Measurements from ENCODE around the gene UPK1B.

UPK1B gene

GRCh38 chr3:119207512-119207875 lies 34.1 kb downstream of the UPK1B start:
- no peaks in the 10 kb centered on the region for H3K9me3 ChIP-seq (ENCODE audit: insufficient read depth, low read depth, low read length)
- no peak overlapping the region for H3K9ac ChIP-seq (ENCODE audit: low read depth, low read length)
- H3K4me3 ChIP-seq (ENCODE audit: low read length): no peak overlapping the region
- H3K27me3 ChIP-seq (ENCODE audit: insufficient read depth, low read length): no peaks in the 10 kb centered on the region
- no peak overlapping the region for H3K27ac ChIP-seq (ENCODE audit: low read length)
- H3K4me1 ChIP-seq (ENCODE audit: insufficient read depth, low read length): no peaks in the 10 kb centered on the region
- H3K36me3 ChIP-seq (ENCODE audit: insufficient read depth, low read depth, low read length): peaks cover 36% of the 10 kb centered on the region

GRCh38 chr3:119211193-119211592 lies 37.8 kb downstream of the UPK1B start:
- Histone ChIP-seq H3K9me3 (ENCODE audit: insufficient read depth, low read depth, low read length) (no peaks in the 10 kb centered on the region), H3K9ac (ENCODE audit: low read depth, low read length) (no peak overlapping the region), H3K27ac (ENCODE audit: low read length) (no peak overlapping the region), H3K4me3 (ENCODE audit: low read length) (no peak overlapping the region), H3K27me3 (ENCODE audit: insufficient read depth, low read length) (no peaks in the 10 kb centered on the region), H3K4me1 (ENCODE audit: insufficient read depth, low read length) (no peaks in the 10 kb centered on the region), H3K36me3 (ENCODE audit: insufficient read depth, low read depth, low read length) (peaks cover 73% of the 10 kb centered on the region)

GRCh38 chr3:119211803-119212202 lies 38.4 kb downstream of the UPK1B start:
- H3K27me3 ChIP-seq (ENCODE audit: insufficient read depth, low read length): no peaks in the 10 kb centered on the region
- no peaks in the 10 kb centered on the region for H3K9me3 ChIP-seq (ENCODE audit: insufficient read depth, low read depth, low read length)
- H3K9ac ChIP-seq (ENCODE audit: low read depth, low read length): no peak overlapping the region
- H3K36me3 ChIP-seq (ENCODE audit: insufficient read depth, low read depth, low read length): peaks cover 79% of the 10 kb centered on the region
- no peak overlapping the region for H3K27ac ChIP-seq (ENCODE audit: low read length)
- no peak overlapping the region for H3K4me3 ChIP-seq (ENCODE audit: low read length)
- no peaks in the 10 kb centered on the region for H3K4me1 ChIP-seq (ENCODE audit: insufficient read depth, low read length)

GRCh38 chr3:119219069-119219468 lies 45.7 kb downstream of the UPK1B start:
- Histone ChIP-seq H3K4me3 (ENCODE audit: low read length) (no peak overlapping the region), H3K9ac (ENCODE audit: low read depth, low read length) (no peak overlapping the region), H3K27me3 (ENCODE audit: insufficient read depth, low read length) (no peaks in the 10 kb centered on the region), H3K9me3 (ENCODE audit: insufficient read depth, low read depth, low read length) (no peaks in the 10 kb centered on the region), H3K36me3 (ENCODE audit: insufficient read depth, low read depth, low read length) (peaks cover 99% of the 10 kb centered on the region), H3K27ac (ENCODE audit: low read length) (no peak overlapping the region), H3K4me1 (ENCODE audit: insufficient read depth, low read length) (no peaks in the 10 kb centered on the region)

GRCh38 chr3:119220198-119220597 lies 46.8 kb downstream of the UPK1B start:
- Histone ChIP-seq H3K4me3 (ENCODE audit: low read length) (no peak overlapping the region), H3K4me1 (ENCODE audit: insufficient read depth, low read length) (no peaks in the 10 kb centered on the region), H3K9me3 (ENCODE audit: insufficient read depth, low read depth, low read length) (no peaks in the 10 kb centered on the region), H3K9ac (ENCODE audit: low read depth, low read length) (no peak overlapping the region), H3K27ac (ENCODE audit: low read length) (no peak overlapping the region), H3K27me3 (ENCODE audit: insufficient read depth, low read length) (no peaks in the 10 kb centered on the region), H3K36me3 (ENCODE audit: insufficient read depth, low read depth, low read length) (peaks cover 98% of the 10 kb centered on the region)

GRCh38 chr3:119220970-119221667 lies 47.7 kb downstream of the UPK1B start:
- H3K27me3 ChIP-seq (ENCODE audit: insufficient read depth, low read length): no peaks in the 10 kb centered on the region
- no peak overlapping the region for H3K27ac ChIP-seq (ENCODE audit: low read length)
- H3K36me3 ChIP-seq (ENCODE audit: insufficient read depth, low read depth, low read length): peaks cover 98% of the 10 kb centered on the region
- no peaks in the 10 kb centered on the region for H3K4me1 ChIP-seq (ENCODE audit: insufficient read depth, low read length)
- no peaks in the 10 kb centered on the region for H3K9me3 ChIP-seq (ENCODE audit: insufficient read depth, low read depth, low read length)
- H3K9ac ChIP-seq (ENCODE audit: low read depth, low read length): no peak overlapping the region
- H3K4me3 ChIP-seq (ENCODE audit: low read length): no peak overlapping the region

- H3K4me3 ChIP-seq (ENCODE audit: low read length): no peak overlapping the region
- H3K27ac ChIP-seq (ENCODE audit: low read length): no peak overlapping the region
- H3K9me3 ChIP-seq (ENCODE audit: insufficient read depth, low read depth, low read length): no peaks in the 10 kb centered on the region
- H3K27me3 ChIP-seq (ENCODE audit: insufficient read depth, low read length): no peaks in the 10 kb centered on the region
- peaks cover 98% of the 10 kb centered on the region for H3K36me3 ChIP-seq (ENCODE audit: insufficient read depth, low read depth, low read length)
- H3K9ac ChIP-seq (ENCODE audit: low read depth, low read length): no peak overlapping the region
- no peaks in the 10 kb centered on the region for H3K4me1 ChIP-seq (ENCODE audit: insufficient read depth, low read length)
Observed at GRCh38 chr3:119221779-119222320, 48.5 kb downstream of the UPK1B start.

- H3K27ac ChIP-seq (ENCODE audit: low read length): no peak overlapping the region
- peaks cover 98% of the 10 kb centered on the region for H3K36me3 ChIP-seq (ENCODE audit: insufficient read depth, low read depth, low read length)
- H3K4me1 ChIP-seq (ENCODE audit: insufficient read depth, low read length): no peaks in the 10 kb centered on the region
Observed at GRCh38 chr3:119222391-119222790, 49.0 kb downstream of the UPK1B start.

GRCh38 chr3:119223511-119223910 lies 50.1 kb downstream of the UPK1B start:
- no peaks in the 10 kb centered on the region for H3K27me3 ChIP-seq (ENCODE audit: insufficient read depth, low read length)
- H3K36me3 ChIP-seq (ENCODE audit: insufficient read depth, low read depth, low read length): peaks cover 99% of the 10 kb centered on the region
- no peaks in the 10 kb centered on the region for H3K4me1 ChIP-seq (ENCODE audit: insufficient read depth, low read length)
- H3K27ac ChIP-seq (ENCODE audit: low read length): no peak overlapping the region
- no peaks in the 10 kb centered on the region for H3K9me3 ChIP-seq (ENCODE audit: insufficient read depth, low read depth, low read length)
- H3K4me3 ChIP-seq (ENCODE audit: low read length): no peak overlapping the region
- H3K9ac ChIP-seq (ENCODE audit: low read depth, low read length): no peak overlapping the region

More at GRCh38 chr3:119222391-119222790, 49.0 kb downstream of the UPK1B start:
- Histone ChIP-seq H3K9me3 (ENCODE audit: insufficient read depth, low read depth, low read length) (no peaks in the 10 kb centered on the region), H3K4me3 (ENCODE audit: low read length) (no peak overlapping the region), H3K9ac (ENCODE audit: low read depth, low read length) (no peak overlapping the region), H3K27me3 (ENCODE audit: insufficient read depth, low read length) (no peaks in the 10 kb centered on the region)

GRCh38 chr3:119225121-119225520 lies 51.7 kb downstream of the UPK1B start:
- peaks cover 99% of the 10 kb centered on the region for H3K36me3 ChIP-seq (ENCODE audit: insufficient read depth, low read depth, low read length)
- H3K27ac ChIP-seq (ENCODE audit: low read length): no peak overlapping the region
- H3K27me3 ChIP-seq (ENCODE audit: insufficient read depth, low read length): no peaks in the 10 kb centered on the region
- no peaks in the 10 kb centered on the region for H3K4me1 ChIP-seq (ENCODE audit: insufficient read depth, low read length)
- H3K4me3 ChIP-seq (ENCODE audit: low read length): no peak overlapping the region
- no peak overlapping the region for H3K9ac ChIP-seq (ENCODE audit: low read depth, low read length)
- H3K9me3 ChIP-seq (ENCODE audit: insufficient read depth, low read depth, low read length): no peaks in the 10 kb centered on the region

- Histone ChIP-seq H3K9me3 (ENCODE audit: insufficient read depth, low read depth, low read length) (no peaks in the 10 kb centered on the region), H3K36me3 (ENCODE audit: insufficient read depth, low read depth, low read length) (peaks cover 96% of the 10 kb centered on the region), H3K9ac (ENCODE audit: low read depth, low read length) (no peak overlapping the region), H3K27ac (ENCODE audit: low read length) (no peak overlapping the region), H3K4me3 (ENCODE audit: low read length) (no peak overlapping the region), H3K27me3 (ENCODE audit: insufficient read depth, low read length) (no peaks in the 10 kb centered on the region), H3K4me1 (ENCODE audit: insufficient read depth, low read length) (no peaks in the 10 kb centered on the region)
Observed at GRCh38 chr3:119227070-119227850, 53.9 kb downstream of the UPK1B start.
